ENCODE measurements around the gene FGF14.

Gene FGF14

DNA sequence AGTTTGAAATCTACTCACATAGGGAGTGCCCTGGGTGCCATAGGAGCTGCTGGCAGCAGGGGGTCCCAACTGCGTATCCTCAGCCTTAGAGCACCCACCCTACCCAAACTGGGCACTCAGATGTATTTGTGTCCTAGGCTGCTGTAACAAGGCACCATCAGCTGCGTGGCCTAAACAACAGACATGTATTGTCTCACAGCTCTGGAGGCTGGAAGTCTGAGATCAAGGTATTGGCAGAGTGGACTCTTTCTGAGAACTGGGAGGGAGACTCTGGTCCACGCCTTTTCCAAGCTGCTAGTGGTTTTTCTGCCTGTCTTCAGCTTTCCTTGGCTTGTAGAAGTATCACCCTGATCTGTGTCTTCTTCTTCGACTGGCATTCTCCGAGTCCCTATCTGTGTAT lies 83.6 kb downstream of the FGF14 start:
- Histone ChIP-seq H3K27me3 (no peaks in the 10 kb centered on the region), H3K9me3 (replicated peaks in 1 of 11) (no peaks in the 10 kb centered on the region), H4K20me1 (0 out of 22 replicates have a peak, but pooled peaks cover 0 to 4% (median 0%) of the 10 kb centered on the region in 11 experiments), H3K9ac (no peak overlapping the region), H3K4me1 (no peaks in the 10 kb centered on the region), H3K4me3 (no peak overlapping the region), H3K4me2 (no peak overlapping the region), H3K27ac (no peak overlapping the region), H3K36me3 (no peaks in the 10 kb centered on the region)
- TF ChIP-seq Cebpa-rat (IDR thresholded peaks at IDR 0.05) = no peak

DNA sequence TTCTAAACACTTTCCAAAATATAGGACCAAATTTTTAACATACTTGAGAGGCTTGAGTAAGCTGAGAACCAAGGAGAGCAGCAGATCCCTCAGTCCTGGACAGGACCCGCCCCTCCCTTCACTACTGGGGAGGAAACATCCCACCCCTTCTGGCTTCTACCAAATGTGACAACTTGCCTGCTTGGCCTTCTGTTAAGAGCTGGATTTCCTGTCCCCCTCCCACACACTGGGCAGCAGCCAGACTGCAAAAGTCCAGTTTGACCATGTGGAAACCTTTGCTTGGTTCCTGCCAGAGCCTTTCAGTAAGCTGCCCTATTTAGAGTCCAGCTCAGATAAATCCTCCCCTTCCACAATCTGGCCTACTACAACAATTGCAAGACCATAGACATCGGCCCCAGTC lies 84.3 kb downstream of the FGF14 start:
- TF ChIP-seq Cebpa-rat (IDR thresholded peaks at IDR 0.05) = no peak
- H3K27me3 ChIP-seq = no peaks in the 10 kb centered on the region
- no peak overlapping the region for H3K4me2 ChIP-seq
- no peak overlapping the region for H3K4me3 ChIP-seq
- 0 out of 22 replicates have a peak, but pooled peaks cover 0 to 4% (median 0%) of the 10 kb centered on the region in 11 experiments for H4K20me1 ChIP-seq
- no peak overlapping the region for H3K9ac ChIP-seq
- no peaks in the 10 kb centered on the region for H3K36me3 ChIP-seq
- H3K27ac ChIP-seq = no peak overlapping the region
- H3K4me1 ChIP-seq = no peaks in the 10 kb centered on the region
- no peaks in the 10 kb centered on the region for H3K9me3 ChIP-seq (replicated peaks in 1 of 11)

- TF ChIP-seq Cebpa-rat (IDR thresholded peaks at IDR 0.05) = no peak
- H3K9ac ChIP-seq = no peak overlapping the region
- H3K9me3 ChIP-seq (replicated peaks in 1 of 11) = no peaks in the 10 kb centered on the region
- H3K4me1 ChIP-seq = no peaks in the 10 kb centered on the region
- H3K36me3 ChIP-seq = no peaks in the 10 kb centered on the region
- no peaks in the 10 kb centered on the region for H3K27me3 ChIP-seq
- H3K4me3 ChIP-seq = no peak overlapping the region
- H4K20me1 ChIP-seq = 0 out of 22 replicates have a peak, but pooled peaks cover 0 to 4% (median 0%) of the 10 kb centered on the region in 11 experiments
- H3K27ac ChIP-seq = no peak overlapping the region
- no peak overlapping the region for H3K4me2 ChIP-seq
Measured at GRCh38 chr13:102316732-102317131, 85.1 kb downstream of the FGF14 start.

- Histone ChIP-seq H4K20me1 (0 out of 22 replicates have a peak, but pooled peaks cover 0 to 2% (median 0%) of the 10 kb centered on the region in 11 experiments), H3K36me3 (no peaks in the 10 kb centered on the region), H3K27ac (no peak overlapping the region), H3K9me3 (replicated peaks in 1 of 11) (no peaks in the 10 kb centered on the region), H3K4me2 (no peak overlapping the region), H3K4me1 (no peaks in the 10 kb centered on the region), H3K4me3 (no peak overlapping the region), H3K9ac (no peak overlapping the region), H3K27me3 (no peaks in the 10 kb centered on the region)
- no peak for TF ChIP-seq Cebpa-rat (IDR thresholded peaks at IDR 0.05)
Measured at GRCh38 chr13:102312841-102313240, 89.0 kb downstream of the FGF14 start.

DNA sequence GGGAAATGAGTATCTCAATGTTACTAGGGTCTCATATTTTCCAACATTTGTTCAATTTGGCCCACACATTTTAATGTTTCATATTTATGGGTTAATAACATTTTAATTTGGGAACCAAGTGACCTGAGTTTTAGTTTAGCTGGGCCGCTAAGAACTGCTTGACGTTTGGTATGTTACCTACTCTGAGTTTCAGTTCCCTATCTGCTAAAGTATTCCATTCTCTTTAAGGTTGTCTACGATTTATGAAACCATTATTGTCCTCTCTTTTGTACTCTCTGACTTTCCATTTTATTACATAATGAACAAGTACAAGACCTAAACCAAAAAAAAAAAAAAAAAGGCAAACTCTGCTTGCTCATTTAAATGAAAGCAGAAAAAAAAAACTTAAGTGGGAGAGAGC lies 89.9 kb downstream of the FGF14 start:
- Histone ChIP-seq H3K4me2 (no peak overlapping the region), H3K9me3 (replicated peaks in 1 of 11) (no peaks in the 10 kb centered on the region), H3K4me3 (no peak overlapping the region), H4K20me1 (no peaks in the 10 kb centered on the region), H3K36me3 (no peaks in the 10 kb centered on the region), H3K27ac (no peak overlapping the region), H3K9ac (no peak overlapping the region), H3K27me3 (no peaks in the 10 kb centered on the region), H3K4me1 (no peaks in the 10 kb centered on the region)
- TF ChIP-seq Cebpa-rat (IDR thresholded peaks at IDR 0.05) = no peak

GRCh38 chr13:102311419-102311796 lies 90.4 kb downstream of the FGF14 start:
- Histone ChIP-seq H3K4me1 (no peaks in the 10 kb centered on the region), H4K20me1 (no peaks in the 10 kb centered on the region), H3K9me3 (replicated peaks in 1 of 11) (no peaks in the 10 kb centered on the region), H3K27me3 (no peaks in the 10 kb centered on the region), H3K4me2 (no peak overlapping the region), H3K9ac (no peak overlapping the region), H3K27ac (no peak overlapping the region), H3K36me3 (no peaks in the 10 kb centered on the region), H3K4me3 (no peak overlapping the region)
- TF ChIP-seq Cebpa-rat (IDR thresholded peaks at IDR 0.05) = no peak

DNA sequence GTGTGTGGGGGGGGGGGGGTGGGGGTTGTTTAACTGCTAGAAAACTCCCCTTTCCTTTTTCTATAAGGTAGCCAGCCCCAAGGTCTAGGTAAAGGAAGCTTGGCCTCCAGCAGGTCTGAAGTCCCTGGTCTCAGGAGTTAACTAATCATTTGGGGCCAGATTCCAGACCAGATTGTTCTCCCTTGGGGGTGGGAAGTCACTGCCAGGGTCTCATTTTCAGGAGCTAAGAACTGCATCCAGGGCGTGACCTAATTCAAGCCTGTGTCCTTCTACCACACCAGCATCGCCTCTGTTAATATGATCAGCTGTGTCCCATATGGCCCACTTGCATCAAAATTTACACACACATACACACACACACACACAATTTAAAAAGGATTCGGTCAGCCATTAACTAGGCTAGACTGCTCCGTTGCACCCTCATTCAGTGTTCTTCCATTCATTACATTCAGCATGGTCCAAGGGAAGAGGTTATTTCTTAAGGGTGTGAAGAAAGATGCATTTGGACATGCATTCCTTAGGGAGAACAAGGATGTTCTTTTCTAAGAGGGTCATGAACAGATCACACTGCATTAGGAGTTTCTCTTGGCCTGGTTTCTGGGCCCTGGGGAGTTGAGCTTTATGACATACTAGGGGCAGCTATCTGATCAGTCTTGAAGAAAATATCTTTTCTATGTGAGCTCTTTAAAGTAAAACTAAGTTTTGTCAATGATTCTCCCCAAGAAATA lies 91.0 kb downstream of the FGF14 start:
- no peak overlapping the region for H3K4me3 ChIP-seq
- H3K27ac ChIP-seq = no peak overlapping the region
- H4K20me1 ChIP-seq = no peaks in the 10 kb centered on the region
- TF ChIP-seq Cebpa-rat (IDR thresholded peaks at IDR 0.05) = no peak
- H3K36me3 ChIP-seq = no peaks in the 10 kb centered on the region
- H3K4me1 ChIP-seq = no peaks in the 10 kb centered on the region
- no peaks in the 10 kb centered on the region for H3K9me3 ChIP-seq (replicated peaks in 1 of 11)
- H3K4me2 ChIP-seq = no peak overlapping the region
- H3K27me3 ChIP-seq = no peaks in the 10 kb centered on the region
- H3K9ac ChIP-seq = no peak overlapping the region

GRCh38 chr13:102309110-102309509 lies 92.7 kb downstream of the FGF14 start:
- H3K4me1 ChIP-seq = no peaks in the 10 kb centered on the region
- no peak overlapping the region for H3K27ac ChIP-seq
- H3K27me3 ChIP-seq = no peaks in the 10 kb centered on the region
- H3K4me3 ChIP-seq = no peak overlapping the region
- H3K9me3 ChIP-seq (replicated peaks in 1 of 11) = no peaks in the 10 kb centered on the region
- TF ChIP-seq Cebpa-rat (IDR thresholded peaks at IDR 0.05) = no peak
- H4K20me1 ChIP-seq = no peaks in the 10 kb centered on the region
- H3K4me2 ChIP-seq = no peak overlapping the region
- no peak overlapping the region for H3K9ac ChIP-seq
- H3K36me3 ChIP-seq = no peaks in the 10 kb centered on the region

DNA sequence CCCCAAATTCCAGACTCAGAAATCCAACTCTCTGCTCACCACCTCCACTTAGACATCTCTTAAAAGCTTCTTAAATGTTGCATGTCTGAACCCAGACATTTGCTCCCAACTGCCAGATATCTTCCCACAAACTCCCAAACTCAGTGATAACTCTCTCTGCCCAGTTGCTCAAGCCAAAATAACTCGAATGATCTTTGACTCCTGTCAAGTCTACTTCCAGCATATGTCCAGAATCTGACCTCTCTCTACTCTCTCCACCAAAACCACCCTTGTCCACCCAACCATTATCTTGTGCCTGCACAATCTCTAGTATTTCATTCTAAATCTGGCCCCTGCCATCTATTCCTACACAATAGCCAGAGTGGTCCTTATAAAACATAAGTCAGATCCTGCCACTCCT lies 99.3 kb downstream of the FGF14 start:
- Histone ChIP-seq H3K4me2 (no peak overlapping the region), H3K9ac (no peak overlapping the region), H3K36me3 (no peaks in the 10 kb centered on the region), H3K27me3 (no peaks in the 10 kb centered on the region), H3K4me3 (no peak overlapping the region), H3K27ac (no peak overlapping the region), H3K9me3 (replicated peaks in 1 of 11) (no peaks in the 10 kb centered on the region), H4K20me1 (no peaks in the 10 kb centered on the region), H3K4me1 (no peaks in the 10 kb centered on the region)
- TF ChIP-seq Cebpa-rat (IDR thresholded peaks at IDR 0.05) = no peak

DNA sequence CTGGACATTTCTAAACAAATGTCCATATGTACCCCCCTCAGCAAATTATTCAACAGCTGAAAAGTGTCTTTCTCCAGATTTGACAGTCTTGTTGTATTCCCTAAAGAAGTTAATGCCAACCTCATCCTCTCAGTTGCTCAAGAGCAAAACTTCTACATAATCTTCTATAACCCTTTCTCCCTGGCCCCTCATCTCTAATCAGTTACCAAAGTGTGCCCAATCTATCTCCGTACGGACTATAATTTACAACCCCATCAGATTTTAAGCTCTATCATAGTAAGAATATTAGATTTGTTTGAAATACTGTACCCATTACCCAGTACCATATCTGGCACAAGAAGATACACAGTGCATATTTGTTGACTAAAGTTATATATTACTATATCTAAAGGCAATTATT lies 101.5 kb downstream of the FGF14 start:
- no peak overlapping the region for H3K4me3 ChIP-seq
- no peaks in the 10 kb centered on the region for H4K20me1 ChIP-seq
- H3K9ac ChIP-seq = no peak overlapping the region
- H3K4me2 ChIP-seq = no peak overlapping the region
- TF ChIP-seq Cebpa-rat (IDR thresholded peaks at IDR 0.05) = no peak
- H3K4me1 ChIP-seq = no peaks in the 10 kb centered on the region
- no peaks in the 10 kb centered on the region for H3K27me3 ChIP-seq
- no peak overlapping the region for H3K27ac ChIP-seq
- H3K36me3 ChIP-seq = no peaks in the 10 kb centered on the region
- H3K9me3 ChIP-seq (replicated peaks in 1 of 11) = no peaks in the 10 kb centered on the region

Measured in BLaER1 treated with 17β-estradiol and CSF1 and Interleukin-3, amounts not matched to agents 10 nM and 100 nM (cell line).